Gastrocnemius medialis (tissue), 4 donors: Measurements from ENCODE around the gene TLK2. TPM values are rescaled to one million over a fixed set of nuclear protein-coding genes. Genes with fewer than 3 reads are reported as not detected.
A peak's percentile ranks its signal among the peaks of the same experiment; 100 is the strongest.

Experiments
- ATAC-seq, 2 donors: fragments of 150-250 bp; one replicate each; pipeline ENCODE4 v1.9.1; 2016
- DNase-seq, 2 donors: peaks; one replicate each; pipeline ENCODE4 v3.0.0-alpha.2; 2019
- H3K27ac ChIP-seq, 4 donors: fragments of 200-600 bp; sonication (generic); 1 replicate in 1 of 4; 2 replicates in 3 of 4; pipeline ENCODE4 v1.5.1; 2016 to 2018; ENCODE audit warnings: mild to moderate bottlenecking in 2 of 4, moderate library complexity in 1 of 4
- H3K27me3 ChIP-seq, 3 donors: fragments of 200-600 bp; sonication (generic) in 2 of 3; 1 replicate in 1 of 3; 2 replicates in 2 of 3; pipeline versions ENCODE4 v1.5.1 to v1.6.0; 2016 to 2019; ENCODE audit warnings: mild to moderate bottlenecking in 1 of 3, moderate library complexity in 1 of 3
- H3K36me3 ChIP-seq, 2 donors: fragments of 200-600 bp; sonication (generic) in 1 of 2; one replicate each; pipeline ENCODE4 v1.5.1; 2017 to 2018
- H3K4me1 ChIP-seq, 2 donors: fragments of 200-600 bp; sonication (generic) in 1 of 2; one replicate each; pipeline ENCODE4 v1.5.1; 2016 to 2017; ENCODE audit warnings: mild to moderate bottlenecking in 2 of 2
- H3K4me3 ChIP-seq, 4 donors: fragments of 200-600 bp; sonication (generic) in 3 of 4; 1 replicate in 1 of 4; 2 replicates in 3 of 4; pipeline ENCODE4 v1.5.1; 2016 to 2019; ENCODE audit warnings: mild to moderate bottlenecking in 2 of 4
- H3K9me3 ChIP-seq, 3 donors: fragments of 200-600 bp; sonication (generic) in 2 of 3; 1 replicate in 1 of 3; 2 replicates in 2 of 3; pipeline ENCODE4 v1.5.1; 2016 to 2019
- CTCF ChIP-seq, 5 experiments: fragments of 450-650 bp in 3 of 5; fragments of 200-600 bp in 2 of 5; sonication (generic) in 2 of 5; IDR thresholded peaks in 4 of 5; conservative IDR thresholded peaks in 1 of 5; 1 replicate in 4 of 5; 2 replicates in 1 of 5; pipeline ENCODE4 v1.5.1; 2016 to 2019; ENCODE audit warnings: antibody characterized with exemption in 5 of 5, mild to moderate bottlenecking in 3 of 5, moderate library complexity in 3 of 5
- POLR2A ChIP-seq, 2 donors: fragments of 450-650 bp; IDR thresholded peaks; one replicate each; pipeline ENCODE4 v1.6.1; 2017; ENCODE audit warnings: antibody characterized with exemption in 2 of 2, mild to moderate bottlenecking in 2 of 2, moderate library complexity in 2 of 2
- in situ Hi-C, 4 donors: fragments of 200-750 bp; cut with MboI; loops; one replicate each; pipeline versions ENCODE4 v1.15.0 to v1.8.0; 2017; ENCODE audit warnings: low sequenced_read_pairs in 4 of 4
- intact Hi-C: fragments of 100-400 bp; cut with DNase I; formaldehyde crosslinking; loops from one replicate; pipeline ENCODE4 v1.15.1; 2023; ENCODE audit warnings: low total_unique reads
- total RNA-seq, 4 donors: library from RNA; depleted of rRNA; stranded (reverse); fragments of >200 nt; gene quantifications; one replicate each; pipeline versions ENCODE4 v1.1.0 to v1.2.3, GENCODE V29; 2016

TLK2 gene
- total RNA-seq, 4 donors from 2014 or later, result 28.7 to 51.1 (median 47.3) TPM

- Histone ChIP-seq H3K4me3 (peak overlapping the region; percentile 52 to 59 (median 53)), H3K27me3 (peaks cover 13 to 16% (median 15%) of the 10 kb centered on the region in 3 donors), H3K36me3 (no peaks in the 10 kb centered on the region), H3K4me1 (peaks cover 0 to 14% of the 10 kb centered on the region in 2 donors), H3K9me3 (no peaks in the 10 kb centered on the region), H3K27ac (peak overlapping the region; percentile 45 to 67 (median 61))
- ATAC-seq (peak; percentile 67 to 76), DNase-seq (peak; percentile 51 to 71)
- TF ChIP-seq CTCF (IDR thresholded peaks at IDR 0.05 in 4 of 5, conservative IDR thresholded peaks at IDR 0.05 in 1 of 5) (no peak), POLR2A (IDR thresholded peaks at IDR 0.05) (no peak)
- intact Hi-C loops, result no loop called here
- in situ Hi-C loops, result no loop called here
Measured at GRCh38 chr17:62626719-62627218, 148.1 kb downstream of the TLK2 start.

GRCh38 chr17:62627219-62627903 is 148.7 kb downstream of the TLK2 start, which contains the start of gene MRC2:
Gene MRC2, plus strand, starts transcription at chr17:62627670. Its CDS starts 133 bp downstream, at chr17:62627803.
- intact Hi-C loops, result no loop called here
- ATAC-seq, result peak; percentile 24 to 32
- peak in 1 of 2 donors; percentile 26 for DNase-seq

GRCh38 chr17:62627904-62628633 is 149.4 kb downstream of the TLK2 start:
- intact Hi-C loops (no loop called here), in situ Hi-C loops (no loop called here)
- ATAC-seq, result no peak
- Histone ChIP-seq H3K4me1 (peaks cover 0 to 14% of the 10 kb centered on the region in 2 donors), H3K9me3 (no peaks in the 10 kb centered on the region), H3K36me3 (no peaks in the 10 kb centered on the region), H3K4me3 (peak overlapping the region; percentile 52 to 59 (median 53)), H3K27me3 (peaks cover 13 to 16% (median 15%) of the 10 kb centered on the region in 3 donors), H3K27ac (peak overlapping the region; percentile 45 to 67 (median 61))
- TF ChIP-seq CTCF (IDR thresholded peaks at IDR 0.05 in 4 of 5, conservative IDR thresholded peaks at IDR 0.05 in 1 of 5) (no peak), POLR2A (IDR thresholded peaks at IDR 0.05) (no peak)
- no peak for DNase-seq

More at GRCh38 chr17:62627219-62627903, 148.7 kb downstream of the TLK2 start, which contains the start of gene MRC2:
- peak within 1 kb of the TSS; percentile 52 to 59 (median 53) for H3K4me3 ChIP-seq
- H3K27me3 ChIP-seq, result peaks cover 13 to 16% (median 15%) of the 10 kb centered on the region in 3 donors
- H3K36me3 ChIP-seq, result no peaks in the 10 kb centered on the region
- in situ Hi-C loops, result no loop called here
- no peaks in the 10 kb centered on the region for H3K9me3 ChIP-seq
- TF ChIP-seq CTCF (IDR thresholded peaks at IDR 0.05 in 4 of 5, conservative IDR thresholded peaks at IDR 0.05 in 1 of 5) (no peak), POLR2A (IDR thresholded peaks at IDR 0.05) (peak; percentile 19 to 22)
- peaks cover 0 to 14% of the 10 kb centered on the region in 2 donors for H3K4me1 ChIP-seq
- peak within 1 kb of the TSS; percentile 45 to 67 (median 61) for H3K27ac ChIP-seq

- peak overlapping the region in 3 of 4 donors; percentile 52 to 53 (median 53) for H3K4me3 ChIP-seq
- intact Hi-C loops (no loop called here), in situ Hi-C loops (no loop called here)
- H3K36me3 ChIP-seq, result no peaks in the 10 kb centered on the region
- H3K4me1 ChIP-seq, result peaks cover 0 to 14% of the 10 kb centered on the region in 2 donors
- TF ChIP-seq POLR2A (IDR thresholded peaks at IDR 0.05) (no peak), CTCF (IDR thresholded peaks at IDR 0.05 in 4 of 5, conservative IDR thresholded peaks at IDR 0.05 in 1 of 5) (no peak)
- H3K9me3 ChIP-seq, result no peaks in the 10 kb centered on the region
- ATAC-seq (no peak), DNase-seq (no peak)
- peaks cover 13 to 16% (median 15%) of the 10 kb centered on the region in 3 donors for H3K27me3 ChIP-seq
- H3K27ac ChIP-seq, result peak overlapping the region; percentile 26 to 67 (median 61)
Measured at GRCh38 chr17:62628831-62629555, 150.4 kb downstream of the TLK2 start.
